GM12878 (cell line): ENCODE data around the gene NF1. TPM values are rescaled to one million over a fixed set of nuclear protein-coding genes. Genes with fewer than 3 reads are reported as not detected.

Source experiments
- ATAC-seq: fragments of 200-7000 bp; cut with Tn5 transposase; 3 replicates; pipeline ENCODE4 v1.9.1; 2020; ENCODE audit warnings: mild to moderate bottlenecking, moderate library complexity
- BruUV-seq: library from RNA; stranded (reverse); fragments of 400-500 nt; replicated peaks from 2 replicates; lab custom pipeline; 2021; lab: Mats Ljungman, UMichigan
- CTCF ChIA-PET: fragments of 300-600 bp; sonication (Branson Sonifier 250); formaldehyde crosslinking; extraction: SDS; loops from one replicate; lab custom pipeline; 2021; ENCODE audit warnings: inconsistent platforms; lab: Yijun Ruan, JAX
- POLR2A ChIA-PET: fragments of 350-600 bp; formaldehyde crosslinking; extraction: SDS; loops from one replicate; lab custom pipeline; 2021; ENCODE audit warnings: inconsistent platforms; lab: Charles Lee
- RAD21 ChIA-PET: fragments of 300-600 bp; sonication (Branson Sonifier 250); formaldehyde crosslinking; loops from one replicate; lab custom pipeline; 2023; ENCODE audit warnings: antibody characterized with exemption; ENCODE audit not compliant: unreplicated experiment; lab: Charles Lee
- SMC1A ChIA-PET: fragments of 300-600 bp; sonication (Branson Sonifier 250); formaldehyde crosslinking; loops from one replicate; lab custom pipeline; 2023; ENCODE audit not compliant: unreplicated experiment, uncharacterized antibody; lab: Charles Lee
- DNase-seq: peaks from one replicate; pipeline ENCODE4 v3.0.0-alpha.2; 2011; ENCODE audit warnings: low read depth, low spot score
- FAIRE-seq: peaks from 3 replicates; lab custom pipeline; 2011; peaks lifted over from hg19 to GRCh38; lab: Jason Lieb, UNC
- H2AFZ ChIP-seq: 2 replicates; pipeline ENCODE4 v1.6.0; 2011; ENCODE audit warnings: low read depth, low read length, control low read depth; ENCODE audit not compliant: control insufficient read depth
- H3K27ac ChIP-seq: 2 replicates; pipeline ENCODE4 v1.5.1; 2011; ENCODE audit warnings: control low read depth; ENCODE audit not compliant: control insufficient read depth, insufficient read depth
- H3K27me3 ChIP-seq, 2 experiments: replicated peaks in 1 of 2; 2 replicates each; pipeline versions ENCODE4 v1.6.0 to v1.6.1; 2011; ENCODE audit warnings: low read length in 1 of 2; ENCODE audit not compliant: control insufficient read depth in 2 of 2, insufficient read depth in 2 of 2
- H3K36me3 ChIP-seq, 2 experiments: 2 replicates each; pipeline ENCODE4 v1.5.1; 2011; ENCODE audit warnings: low read length in 1 of 2; ENCODE audit not compliant: control insufficient read depth in 2 of 2, insufficient read depth in 2 of 2
- H3K4me1 ChIP-seq: 2 replicates; pipeline ENCODE4 v1.6.1; 2011; ENCODE audit warnings: mild to moderate bottlenecking, low read length, moderate library complexity, mixed read lengths; ENCODE audit not compliant: control insufficient read depth, insufficient read depth
- H3K4me2 ChIP-seq: 2 replicates; pipeline ENCODE4 v1.6.0; 2011; ENCODE audit warnings: control low read depth; ENCODE audit not compliant: control insufficient read depth, insufficient read depth
- H3K4me3 ChIP-seq: fragments of 200-600 bp; sonication (generic); 2 replicates; pipeline ENCODE4 v1.5.1; 2016
- H3K79me2 ChIP-seq: 2 replicates; pipeline ENCODE4 v1.6.0; 2011; ENCODE audit warnings: low read length; ENCODE audit not compliant: control insufficient read depth, insufficient read depth
- H3K9ac ChIP-seq: 2 replicates; pipeline ENCODE4 v1.8.0; 2011; ENCODE audit warnings: low read length, control low read depth, mixed read lengths; ENCODE audit not compliant: control insufficient read depth, insufficient read depth
- H3K9me3 ChIP-seq: replicated peaks from 3 replicates; pipeline ENCODE4 v1.5.1; 2011; ENCODE audit warnings: mild to moderate bottlenecking, low read length; ENCODE audit not compliant: control insufficient read depth, insufficient read depth
- H4K20me1 ChIP-seq: 2 replicates; pipeline ENCODE4 v1.6.0; 2011; ENCODE audit not compliant: control insufficient read depth, insufficient read depth
- ASH2L ChIP-seq: fragments of 300-600, 200-600 bp; sonication (generic); IDR thresholded peaks from 2 replicates; pipeline ENCODE4 v1.6.1; 2017; ENCODE audit warnings: low read depth, mild to moderate bottlenecking, borderline replicate concordance
- ATF2 ChIP-seq: IDR thresholded peaks from 2 replicates; pipeline ENCODE4 v1.6.1; 2012; ENCODE audit warnings: low read length, inconsistent platforms
- CEBPB ChIP-seq, 2 experiments: fragments of 150-350 bp in 1 of 2; IDR thresholded peaks; 2 replicates each; pipeline ENCODE4 v1.6.1; 2012 to 2014; ENCODE audit warnings: low read depth in 2 of 2, low read length in 2 of 2, borderline replicate concordance in 1 of 2, inconsistent platforms in 1 of 2
- CHD1 ChIP-seq: IDR thresholded peaks from 2 replicates; pipeline ENCODE4 v1.6.1; 2012; ENCODE audit warnings: low read depth, low read length, improper control_type of control experiment
- FOXK2 ChIP-seq: fragments of 450-650 bp; IDR thresholded peaks from 2 replicates; pipeline ENCODE4 v1.6.1; 2017; ENCODE audit warnings: mild to moderate bottlenecking, moderate library complexity
- HDAC2 ChIP-seq: fragments of 200-600 bp; sonication (generic); IDR thresholded peaks from 2 replicates; pipeline ENCODE4 v1.6.1; 2017
- JUND ChIP-seq: IDR thresholded peaks from 2 replicates; pipeline ENCODE4 v1.6.1; 2012; ENCODE audit warnings: low read depth, mild to moderate bottlenecking, low read length, improper control_type of control experiment, moderate library complexity
- LARP7 ChIP-seq: fragments of 450-650 bp; IDR thresholded peaks from 2 replicates; pipeline ENCODE4 v1.6.1; 2017; ENCODE audit warnings: mild to moderate bottlenecking
- MEF2B ChIP-seq: fragments of 450-650 bp; IDR thresholded peaks from 2 replicates; pipeline ENCODE4 v1.6.1; 2018; ENCODE audit warnings: mild to moderate bottlenecking, moderate library complexity; ENCODE audit not compliant: partially characterized antibody, poor library complexity, severe bottlenecking
- NFYA ChIP-seq: IDR thresholded peaks from 2 replicates; pipeline ENCODE4 v1.6.1; 2011; ENCODE audit warnings: low read depth, mild to moderate bottlenecking, low read length, improper control_type of control experiment, borderline replicate concordance
- PRDM15 ChIP-seq: fragments of 450-650 bp; formaldehyde crosslinking; IDR thresholded peaks from 2 replicates; pipeline ENCODE4 v1.4.0; 2020; ENCODE audit warnings: mild to moderate bottlenecking, moderate library complexity
- REST ChIP-seq: IDR thresholded peaks from 2 replicates; pipeline ENCODE4 v1.6.1; 2012; ENCODE audit warnings: mild to moderate bottlenecking, low read depth, low read length
- SREBF2 ChIP-seq: IDR thresholded peaks from 2 replicates; pipeline ENCODE4 v1.6.1; 2012; ENCODE audit warnings: mild to moderate bottlenecking, low read length
- TAF1 ChIP-seq: IDR thresholded peaks from 2 replicates; pipeline ENCODE4 v1.6.1; 2011; ENCODE audit warnings: mild to moderate bottlenecking, low read depth, low read length, borderline replicate concordance
- USF1 ChIP-seq: IDR thresholded peaks from 2 replicates; pipeline ENCODE4 v1.6.1; 2011; ENCODE audit warnings: borderline replicate concordance, low read depth, mild to moderate bottlenecking, moderate library complexity, mixed read lengths, low read length; ENCODE audit not compliant: insufficient read depth; ENCODE audit errors: extremely low read length
- ZNF207 ChIP-seq: fragments of 450-650 bp; IDR thresholded peaks from 2 replicates; pipeline ENCODE4 v1.6.1; 2014; ENCODE audit warnings: antibody characterized with exemption, mild to moderate bottlenecking, borderline replicate concordance
- WGBS: methylation state at CpG from one replicate; pipeline ENCODE4 v1.1.6; 2016; ENCODE audit warnings: low lambda C conversion rate; ENCODE audit not compliant: insufficient replicate concordance, insufficient coverage; ENCODE audit errors: missing lambda C conversion rate; 5-methylcytosine and 5-hydroxymethylcytosine counted together
- in situ Hi-C: fragments of 300-500 bp; cut with MboI; formaldehyde crosslinking; loops from 9 replicates; pipeline ENCODE4 v1.14.3; 2018; ENCODE audit warnings: mixed read lengths
- intact Hi-C: fragments of 100-400 bp; cut with micrococcal nuclease; formaldehyde crosslinking; loops from one replicate; pipeline ENCODE4 v1.14.2; 2022; ENCODE audit not compliant: unreplicated experiment
- polyA plus RNA-seq, 11 experiments: library from polyadenylated mRNA; depleted of rRNA in 4 of 11; unstranded in 6 of 11; stranded (reverse) in 5 of 11; fragments of >200 nt; fragmentation: Nextera tagmentation in 4 of 11; fragmentation: Illumina TruSeq in 1 of 11; extraction: Ambion mirVana in 4 of 11; extraction: Trizol in 1 of 11; gene quantifications; 1 replicate in 1 of 11; 2 replicates in 10 of 11; pipeline versions ENCODE4 v1.2.1 to v1.2.3, GENCODE V29; 2011 to 2016; ENCODE audit warnings: inconsistent platforms in 2 of 11, missing spikeins in 2 of 11, low read depth in 1 of 11
- total RNA-seq, 4 experiments: library from RNA; depleted of rRNA in 3 of 4; stranded (reverse); fragments of >200 nt in 3 of 4; fragmentation: Illumina TruSeq in 1 of 4; extraction: Trizol in 1 of 4; gene quantifications; 2 replicates each; pipeline versions ENCODE4 v1.2.1 to v1.2.3, GENCODE V29; 2013 to 2021

NF1 gene
- total and polyA plus RNA-seq, 10 of the 15 experiments (the other 5 are each of a cell fraction or from before 2014, with no cell fraction given): 2.5 to 31.8 (median 16.6) TPM

GRCh38 chr17:31272236-31272635 lies 177.5 kb downstream of the NF1 start:
- WGBS: 95% methylated on average over 1 of the region's 1 CpG
- in situ Hi-C loops (no loop called here), intact Hi-C loops (no loop called here)
- Histone ChIP-seq H3K9ac (no peak overlapping the region), H3K27me3 (no peaks in the 10 kb centered on the region), H3K27ac (no peak overlapping the region), H3K9me3 (no peaks in the 10 kb centered on the region), H3K4me3 (no peak overlapping the region), H2AFZ (no peak overlapping the region), H3K79me2 (no peaks in the 10 kb centered on the region), H3K4me2 (no peak overlapping the region), H4K20me1 (no peaks in the 10 kb centered on the region), H3K4me1 (no peaks in the 10 kb centered on the region), H3K36me3 (peaks cover 0 to 8% of the 10 kb centered on the region in 2 experiments; a peak in 1 of 4 replicates)
- DNase-seq (no peak), ATAC-seq (no peak), FAIRE-seq (no peak)
- CTCF ChIA-PET: no interaction called here
- BruUV-seq: no TSS peak
- SMC1A ChIA-PET: interaction anchor here (0.8 kb wide), 1 partner anchor 95 kb away, joined by 3 read pairs; no protein-coding TSS in a partner anchor
- RAD21 ChIA-PET: no interaction called here
- POLR2A ChIA-PET: no interaction called here
- TF ChIP-seq FOXK2: no peak
- no peak for TF ChIP-seq MEF2B
- TF ChIP-seq CEBPB (IDR thresholded peaks at IDR 0.05; ENCODE audit: borderline replicate concordance in 1 of 2, low read depth in 2 of 2, low read length in 2 of 2): no peak
- no peak for TF ChIP-seq TAF1
- no peak for TF ChIP-seq ASH2L
- TF ChIP-seq ATF2: no peak
- TF ChIP-seq JUND: no peak
- TF ChIP-seq USF1: no peak
- TF ChIP-seq HDAC2: no peak
- TF ChIP-seq PRDM15 (CRISPR knock-in tag): no peak
- no peak for TF ChIP-seq LARP7
- TF ChIP-seq SREBF2: no peak
- TF ChIP-seq NFYA: no peak
- no peak for TF ChIP-seq ZNF207
- TF ChIP-seq REST: no peak
- TF ChIP-seq CHD1: no peak
